ENCODE measurements around the gene SPDYE4. TPM values are rescaled to one million over a fixed set of nuclear protein-coding genes. Genes with fewer than 3 reads are reported as not detected.

The SPDYE4 gene
- total RNA-seq, 6 experiments from 2014 or later, result not detected

DNA sequence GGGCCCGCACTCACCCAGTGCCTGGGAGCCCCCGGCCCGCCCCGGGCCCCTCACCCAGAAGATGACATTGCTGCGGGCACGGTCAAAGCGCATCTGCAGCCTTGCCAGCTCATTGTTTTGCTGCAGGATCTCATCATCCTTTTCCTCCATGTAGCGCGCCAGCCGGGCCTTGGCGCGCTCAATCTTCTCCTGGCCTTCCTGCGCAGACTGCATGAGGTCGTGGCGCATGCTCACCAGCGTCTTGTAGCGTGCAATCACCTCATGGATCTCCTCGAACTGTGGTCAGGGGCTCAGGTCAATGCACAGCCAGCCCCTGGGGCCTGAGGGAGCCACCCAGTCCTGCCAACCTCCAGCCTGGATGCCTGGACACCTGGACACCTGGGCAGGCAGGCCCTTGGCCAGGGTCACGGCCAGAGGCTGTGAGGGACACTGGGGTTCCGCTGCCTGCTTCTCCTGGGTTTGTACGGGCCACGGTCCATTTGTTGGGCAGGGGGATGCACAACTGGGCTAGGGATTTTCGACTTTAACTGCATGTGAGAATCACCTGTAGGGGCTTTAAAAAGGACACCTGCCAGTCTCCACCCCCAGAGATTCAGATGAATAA lies 22.9 kb downstream of the SPDYE4 start:
- no peak for ATAC-seq
- Histone ChIP-seq H3K4me1 (no peaks in the 10 kb centered on the region), H3K27me3 (no peaks in the 10 kb centered on the region), H3K27ac (no peak overlapping the region), H3K36me3 (no peaks in the 10 kb centered on the region), H3K4me3 (no peak overlapping the region), H3K9me3 (no peaks in the 10 kb centered on the region)
- intact Hi-C loops (cut with DNase I), result no loop called here
- TF ChIP-seq, protein P1, sequence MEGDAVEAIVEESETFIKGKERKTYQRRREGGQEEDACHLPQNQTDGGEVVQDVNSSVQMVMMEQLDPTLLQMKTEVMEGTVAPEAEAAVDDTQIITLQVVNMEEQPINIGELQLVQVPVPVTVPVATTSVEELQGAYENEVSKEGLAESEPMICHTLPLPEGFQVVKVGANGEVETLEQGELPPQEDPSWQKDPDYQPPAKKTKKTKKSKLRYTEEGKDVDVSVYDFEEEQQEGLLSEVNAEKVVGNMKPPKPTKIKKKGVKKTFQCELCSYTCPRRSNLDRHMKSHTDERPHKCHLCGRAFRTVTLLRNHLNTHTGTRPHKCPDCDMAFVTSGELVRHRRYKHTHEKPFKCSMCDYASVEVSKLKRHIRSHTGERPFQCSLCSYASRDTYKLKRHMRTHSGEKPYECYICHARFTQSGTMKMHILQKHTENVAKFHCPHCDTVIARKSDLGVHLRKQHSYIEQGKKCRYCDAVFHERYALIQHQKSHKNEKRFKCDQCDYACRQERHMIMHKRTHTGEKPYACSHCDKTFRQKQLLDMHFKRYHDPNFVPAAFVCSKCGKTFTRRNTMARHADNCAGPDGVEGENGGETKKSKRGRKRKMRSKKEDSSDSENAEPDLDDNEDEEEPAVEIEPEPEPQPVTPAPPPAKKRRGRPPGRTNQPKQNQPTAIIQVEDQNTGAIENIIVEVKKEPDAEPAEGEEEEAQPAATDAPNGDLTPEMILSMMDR (IDR thresholded peaks at IDR 0.05), result no peak
- no peak for TF ChIP-seq POLR2A (IDR thresholded peaks at IDR 0.05)
- WGBS (ENCODE audit: insufficient coverage, low coverage, low lambda C conversion rate, missing lambda C conversion rate), result 100% methylated on average over 2 of the region's 23 CpGs
- no peak for DNase-seq

GRCh38 chr17:8734876-8735275 lies 23.5 kb downstream of the SPDYE4 start:
- ATAC-seq (peak in 1 of 4 donors; percentile 17), DNase-seq (no peak)
- Histone ChIP-seq H3K4me1 (no peaks in the 10 kb centered on the region), H3K4me3 (no peak overlapping the region), H3K27me3 (no peaks in the 10 kb centered on the region), H3K9me3 (no peaks in the 10 kb centered on the region), H3K36me3 (no peaks in the 10 kb centered on the region), H3K27ac (no peak overlapping the region)
- WGBS (ENCODE audit: insufficient coverage, low coverage, low lambda C conversion rate, missing lambda C conversion rate), result 90% methylated on average over 7 of the region's 10 CpGs
- no peak for TF ChIP-seq POLR2A (IDR thresholded peaks at IDR 0.05)
- TF ChIP-seq, protein P1 (IDR thresholded peaks at IDR 0.05), result no peak
- intact Hi-C loops (cut with DNase I), result no loop called here

DNA sequence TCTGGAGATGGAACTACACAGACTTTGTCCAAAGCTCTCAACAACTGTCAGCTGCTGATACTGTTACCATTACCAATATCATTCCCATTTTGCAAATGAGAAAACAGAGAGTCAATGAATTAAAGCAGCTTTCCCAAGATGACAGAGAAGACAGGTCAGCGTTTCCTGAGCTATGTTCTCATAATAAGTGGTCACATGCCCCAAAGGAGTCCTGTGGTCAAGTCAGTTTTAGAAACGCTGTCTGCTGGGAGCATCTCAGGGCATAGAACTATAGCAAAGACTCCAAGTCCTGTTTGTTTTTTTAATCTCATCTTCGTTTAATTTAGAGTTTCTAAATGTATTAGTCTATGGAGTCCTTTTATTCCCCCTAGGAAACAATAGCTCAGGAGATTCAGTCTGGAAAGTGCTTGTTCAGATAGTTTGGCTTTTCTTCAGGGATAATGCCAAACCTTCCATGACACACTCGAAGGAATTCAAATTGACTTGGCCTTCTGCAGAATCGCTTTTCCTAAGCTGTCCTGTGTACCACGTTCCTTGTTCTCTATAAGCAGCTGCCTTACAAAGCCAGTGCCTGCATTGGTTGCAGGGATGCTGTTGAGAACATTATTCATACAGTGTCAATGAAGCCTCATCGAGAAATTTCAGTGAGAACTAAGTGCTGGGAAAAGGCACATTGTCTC lies 25.8 kb downstream of the SPDYE4 start:
- Histone ChIP-seq H3K9me3 (no peaks in the 10 kb centered on the region), H3K27me3 (no peaks in the 10 kb centered on the region), H3K27ac (no peak overlapping the region), H3K36me3 (no peaks in the 10 kb centered on the region), H3K4me3 (no peak overlapping the region), H3K4me1 (no peaks in the 10 kb centered on the region)
- intact Hi-C loops (cut with DNase I), result no loop called here
- TF ChIP-seq, protein P1 (IDR thresholded peaks at IDR 0.05), result no peak
- TF ChIP-seq POLR2A (IDR thresholded peaks at IDR 0.05), result no peak
- DNase-seq (no peak), ATAC-seq (no peak)
- 66% methylated on average over 7 of the region's 7 CpGs for WGBS (ENCODE audit: insufficient coverage, low coverage, low lambda C conversion rate, missing lambda C conversion rate)

GRCh38 chr17:8729860-8730259 lies 28.5 kb downstream of the SPDYE4 start:
- intact Hi-C loops (cut with DNase I), result no loop called here
- ATAC-seq (no peak), DNase-seq (no peak)
- TF ChIP-seq POLR2A (IDR thresholded peaks at IDR 0.05), result no peak
- TF ChIP-seq, protein P1 (IDR thresholded peaks at IDR 0.05), result no peak
- Histone ChIP-seq H3K4me3 (no peak overlapping the region), H3K27me3 (no peaks in the 10 kb centered on the region), H3K4me1 (no peaks in the 10 kb centered on the region), H3K9me3 (no peaks in the 10 kb centered on the region), H3K36me3 (no peaks in the 10 kb centered on the region), H3K27ac (no peak overlapping the region)
- 88% methylated on average over 10 of the region's 13 CpGs for WGBS (ENCODE audit: insufficient coverage, low coverage, low lambda C conversion rate, missing lambda C conversion rate)
